ENCODE results near the gene OR6T1. TPM values are rescaled to one million over a fixed set of nuclear protein-coding genes. Genes with fewer than 3 reads are reported as not detected.

Gene OR6T1
- total RNA-seq, 2 experiments from 2014 or later: not detected

GRCh38 chr11:123901867-123902266 lies 41.8 kb downstream of the OR6T1 start, which contains the start of gene OR8D4:
TSS of gene OR8D4 (plus strand) at chr11:123902167. CDS start at chr11:123906432, 4,265 bp downstream.
- Mint-ChIP-seq H3K4me1 (peaks cover 5% of the 10 kb centered on the region), H3K27ac (no peak within 1 kb of the TSS), H3K27me3 (peaks cover 2% of the 10 kb centered on the region), H3K9me3 (no peaks in the 10 kb centered on the region), H3K36me3 (no peaks in the 10 kb centered on the region), H3K4me3 (no peak within 1 kb of the TSS)
- no peak for ATAC-seq (ENCODE audit: low read depth)
- POLR2A ChIA-PET: no interaction called here
- no peak for DNase-seq

GRCh38 chr11:123899792-123900191 lies 43.8 kb downstream of the OR6T1 start:
- no peaks in the 10 kb centered on the region for H3K27me3 Mint-ChIP-seq
- peaks cover 5% of the 10 kb centered on the region for H3K4me1 Mint-ChIP-seq
- DNase-seq: no peak
- H3K27ac Mint-ChIP-seq: no peak overlapping the region
- H3K36me3 Mint-ChIP-seq: no peaks in the 10 kb centered on the region
- no peak overlapping the region for H3K4me3 Mint-ChIP-seq
- POLR2A ChIA-PET: no interaction called here
- ATAC-seq (ENCODE audit: low read depth): no peak
- H3K9me3 Mint-ChIP-seq: no peaks in the 10 kb centered on the region

Other genes starting within 250 kb of the OR6T1 start
- 10 to 100 TPM; 14.9 to 18.0 TPM for gene ZNF202, start 202.2 kb downstream of the OR6T1 start, total RNA-seq
- gene OR6X1, start 189.3 kb downstream of the OR6T1 start, total RNA-seq: not detected
- not detected for gene OR6M1, start 137.5 kb downstream of the OR6T1 start, total RNA-seq
- not detected for gene TMEM225, start 58.2 kb downstream of the OR6T1 start, total RNA-seq
- not detected for gene OR8D4, start 41.7 kb downstream of the OR6T1 start, total RNA-seq
- not detected for gene OR4D5, start 4.2 kb downstream of the OR6T1 start, total RNA-seq
- gene OR10S1, start 33.9 kb upstream of the OR6T1 start, total RNA-seq: not detected
- gene OR10G6, start 51.3 kb upstream of the OR6T1 start, total RNA-seq: not detected
- not detected for gene OR10G4, start 69.2 kb upstream of the OR6T1 start, total RNA-seq
- not detected for gene OR10G9, start 79.2 kb upstream of the OR6T1 start, total RNA-seq
- gene OR10G8, start 83.0 kb upstream of the OR6T1 start, total RNA-seq: not detected
- gene OR10G7, start 97.5 kb upstream of the OR6T1 start, total RNA-seq: not detected
- 1 to 10 TPM; 6.9 to 7.7 TPM for gene VWA5A, start 171.6 kb upstream of the OR6T1 start, total RNA-seq
- not detected for gene OR10D3, start 239.5 kb upstream of the OR6T1 start, total RNA-seq